ENCODE data around the gene CDH12.
"Not testable (repeated sequence)": the region's sequence is repeated elsewhere in the genome, so short reads cannot be mapped to it uniquely, and the experiment has no call there.

The CDH12 gene

DNA sequence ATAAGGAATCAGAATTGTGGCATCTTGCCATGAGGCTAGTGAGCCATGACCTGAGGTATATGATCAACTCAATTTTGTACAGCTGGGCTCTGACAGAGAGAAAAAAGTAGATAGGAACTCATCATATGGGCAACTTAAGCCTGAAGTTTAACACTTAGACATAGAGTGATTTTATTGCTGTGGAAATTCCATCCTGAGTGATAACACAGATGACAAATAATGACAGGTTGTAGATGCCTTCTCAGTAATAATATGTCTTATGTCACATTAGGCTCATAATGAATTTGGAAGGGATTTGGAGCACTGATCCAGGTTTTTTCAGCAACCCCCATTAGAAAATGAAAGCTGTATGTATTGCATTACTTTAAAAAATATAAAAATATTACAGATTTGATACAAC lies 744.6 kb downstream of the CDH12 start:
- DNase-seq = no peak

DNA sequence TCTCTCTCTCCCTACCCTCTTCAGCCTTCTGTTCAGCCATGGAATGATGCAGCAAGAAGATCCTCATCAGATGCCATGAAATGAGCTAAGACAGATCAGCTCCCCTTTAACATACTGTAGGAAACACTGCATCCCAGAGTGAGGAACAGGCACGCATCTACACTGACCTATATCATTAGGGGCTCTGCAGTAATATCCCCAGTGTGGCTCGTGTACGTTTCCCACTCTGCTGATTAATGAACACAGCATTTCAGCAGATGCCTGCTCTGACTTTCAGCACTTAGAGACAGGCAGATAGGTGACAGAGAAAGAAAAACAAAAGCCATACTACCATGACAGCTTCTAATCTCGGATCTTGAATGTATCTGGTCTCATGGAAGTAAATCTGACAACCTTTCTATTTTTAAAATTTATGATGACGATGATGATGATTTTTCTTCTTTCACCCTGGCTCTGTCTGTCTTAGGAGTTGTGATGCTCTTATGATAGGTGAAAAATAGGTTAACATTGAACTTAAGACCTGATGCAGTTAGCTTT lies 750.3 kb downstream of the CDH12 start:
- no peak for DNase-seq

- DNase-seq = no peak
Measured at GRCh38 chr5:22088517-22088916, 764.6 kb downstream of the CDH12 start.

DNA sequence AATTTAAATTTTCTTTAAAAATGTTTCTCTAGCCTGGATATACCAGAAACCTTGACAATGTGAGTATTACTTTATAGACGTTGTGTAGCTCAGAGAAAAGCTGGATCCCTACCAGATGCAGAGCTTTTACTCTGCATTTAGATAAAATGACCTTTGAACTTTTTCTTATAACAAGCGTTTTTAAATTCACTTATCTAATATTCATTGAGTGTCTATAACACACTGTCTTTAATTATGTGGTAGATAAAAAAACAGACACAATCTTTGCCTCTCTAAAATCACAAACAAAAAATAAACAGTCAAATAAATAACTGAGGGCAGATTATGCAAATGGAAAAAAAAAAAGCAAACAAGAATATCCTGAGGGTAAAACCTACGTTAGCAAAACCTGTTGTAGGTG lies 773.6 kb downstream of the CDH12 start:
- DNase-seq = no peak

- no peak for DNase-seq
Measured at GRCh38 chr5:22079002-22079401, 774.1 kb downstream of the CDH12 start.

DNA sequence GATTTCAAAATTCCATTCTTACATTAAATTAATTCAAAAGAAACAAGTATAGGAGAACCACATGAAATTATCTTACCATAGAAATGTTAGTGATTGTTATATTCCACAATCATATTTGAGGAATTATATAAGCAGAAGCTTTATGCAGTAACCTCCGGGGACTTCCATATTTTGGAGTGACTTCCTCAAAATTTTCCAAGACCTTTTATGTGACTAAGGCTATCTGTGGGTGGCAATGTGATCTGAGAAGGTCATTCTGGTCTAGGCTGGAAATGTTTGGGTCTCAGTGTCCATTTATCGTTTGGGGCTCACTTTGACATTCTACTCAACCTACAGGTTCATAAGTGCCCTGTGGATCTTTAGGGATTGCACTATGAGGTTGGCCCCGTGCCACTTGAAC lies 776.6 kb downstream of the CDH12 start:
- no peak for DNase-seq

DNA sequence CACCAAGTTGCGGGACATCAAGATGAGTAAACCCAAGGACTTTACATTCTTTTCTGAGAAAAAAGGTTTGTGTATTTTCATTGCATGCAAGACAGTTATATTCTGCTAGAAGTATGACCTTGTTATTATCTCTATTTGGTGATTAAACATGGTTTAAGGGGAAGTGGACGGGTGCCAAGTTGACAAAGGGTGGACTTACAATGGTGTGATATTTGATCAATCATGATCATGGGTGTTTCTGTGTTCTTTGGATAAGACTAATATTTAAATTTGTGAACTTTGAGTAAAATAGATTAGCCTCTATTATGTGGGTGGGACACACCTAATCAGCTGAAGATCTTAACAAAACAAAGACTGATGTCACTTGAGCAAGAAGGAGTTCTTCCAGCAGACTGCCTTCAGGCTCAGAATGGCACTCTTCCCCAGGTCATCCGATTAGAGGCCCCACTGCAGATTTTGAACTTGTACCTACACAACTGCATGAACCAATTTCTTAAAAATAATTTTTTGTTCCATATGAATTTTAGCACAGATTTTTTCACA lies 782.9 kb downstream of the CDH12 start:
- no peak for DNase-seq

GRCh38 chr5:22063717-22064116 lies 789.4 kb downstream of the CDH12 start:
- DNase-seq = no peak

DNA sequence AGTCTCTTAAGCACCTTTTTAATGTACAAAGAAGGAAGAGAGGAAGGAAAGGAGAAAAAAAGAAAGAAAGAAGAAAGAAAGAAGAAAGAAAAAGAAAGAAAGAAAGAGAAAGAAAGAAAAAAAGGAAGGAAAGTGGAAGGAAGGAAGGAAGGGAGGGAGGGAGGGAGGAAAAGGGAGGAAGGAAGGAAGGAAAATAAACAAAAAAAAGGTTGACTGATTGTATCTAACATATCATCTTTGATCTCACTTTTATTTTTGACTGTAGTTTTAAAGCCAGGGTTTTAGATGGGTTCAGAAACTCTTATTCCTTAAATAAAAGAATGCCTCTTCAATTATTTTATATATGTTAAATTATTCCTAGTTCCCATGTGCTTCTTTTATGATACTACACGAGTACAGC lies 794.5 kb downstream of the CDH12 start:
- no peak for DNase-seq

DNA sequence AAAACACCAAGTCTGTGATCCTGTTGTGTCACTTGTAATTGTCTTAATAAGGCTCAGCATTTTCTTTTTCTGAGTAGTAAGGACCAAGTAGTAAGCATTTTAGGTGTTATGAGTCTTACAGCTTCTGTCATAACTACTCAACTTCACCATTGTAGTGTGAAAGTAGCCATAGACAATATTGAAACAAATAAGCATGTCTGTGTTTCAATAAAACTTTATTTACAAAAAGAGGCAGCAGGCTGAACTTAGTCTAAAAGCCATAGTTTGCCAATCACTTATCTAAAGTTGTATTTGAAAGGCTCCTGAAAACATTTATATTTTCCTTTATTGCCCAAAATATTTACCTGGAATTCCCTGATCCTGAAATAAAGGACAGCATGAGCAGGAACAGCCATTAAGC lies 796.1 kb downstream of the CDH12 start:
- DNase-seq = no peak

DNA sequence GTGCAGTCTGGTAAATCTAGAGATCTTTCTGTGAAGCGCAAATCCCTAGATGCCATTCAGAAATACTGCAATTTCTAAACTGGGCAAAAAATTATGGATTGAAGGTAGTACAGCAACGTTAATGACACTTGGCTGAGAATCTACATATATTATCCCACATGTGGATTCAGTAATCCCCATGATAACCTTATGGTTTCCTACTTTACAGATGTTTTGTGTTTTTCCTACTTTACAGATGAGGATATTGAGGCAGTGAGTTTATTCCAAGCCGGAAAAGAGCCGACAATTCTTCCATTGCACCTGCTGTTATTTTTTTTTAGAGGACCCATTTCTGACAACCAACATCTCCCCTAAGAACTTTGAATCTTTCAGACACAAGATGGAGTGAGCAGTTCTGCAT lies 796.5 kb downstream of the CDH12 start:
- DNase-seq = no peak

- no peak for DNase-seq
Measured at GRCh38 chr5:22053195-22053594, 799.9 kb downstream of the CDH12 start.

DNA sequence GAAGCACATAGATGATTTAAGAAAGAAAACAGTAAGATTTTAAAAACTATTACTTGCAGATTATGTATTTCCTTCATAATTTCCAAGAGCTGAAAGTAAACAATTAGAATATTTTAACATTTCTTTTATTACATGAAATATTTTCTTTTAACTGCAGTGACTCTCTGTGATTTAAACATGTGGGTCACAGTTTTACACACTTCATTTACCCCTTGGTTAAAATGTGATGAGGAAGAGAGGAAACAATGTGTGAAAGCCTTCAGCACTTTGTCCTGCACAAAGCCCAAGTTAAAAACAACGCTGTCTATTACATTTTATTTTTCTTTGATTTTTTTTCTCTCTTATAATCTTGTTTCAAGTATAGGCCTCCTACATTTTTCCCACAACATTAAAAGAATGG lies 801.3 kb downstream of the CDH12 start:
- no peak for DNase-seq

- no peak for DNase-seq
Measured at GRCh38 chr5:22050931-22051330, 802.2 kb downstream of the CDH12 start.

DNA sequence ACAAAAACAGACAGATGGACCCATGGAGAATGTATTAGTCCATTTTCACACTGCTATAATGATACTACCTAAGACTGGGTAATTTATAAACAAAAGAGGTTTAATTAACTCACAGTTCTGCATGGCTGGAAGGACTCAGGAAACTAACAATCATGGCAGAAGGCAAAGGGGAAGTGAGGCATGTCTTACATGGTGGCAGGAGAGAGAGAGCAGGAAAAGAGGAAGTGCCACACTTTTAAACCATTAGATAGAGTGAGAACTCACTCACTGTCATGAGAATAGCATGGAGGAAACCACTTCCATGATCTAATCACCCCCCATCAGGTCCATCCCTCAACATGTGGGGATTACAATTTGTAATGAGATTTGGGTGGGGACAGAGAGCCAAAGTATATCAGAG lies 808.9 kb downstream of the CDH12 start:
- DNase-seq = no peak

- DNase-seq = no peak
Measured at GRCh38 chr5:22036061-22036460, 817.1 kb downstream of the CDH12 start.

DNA sequence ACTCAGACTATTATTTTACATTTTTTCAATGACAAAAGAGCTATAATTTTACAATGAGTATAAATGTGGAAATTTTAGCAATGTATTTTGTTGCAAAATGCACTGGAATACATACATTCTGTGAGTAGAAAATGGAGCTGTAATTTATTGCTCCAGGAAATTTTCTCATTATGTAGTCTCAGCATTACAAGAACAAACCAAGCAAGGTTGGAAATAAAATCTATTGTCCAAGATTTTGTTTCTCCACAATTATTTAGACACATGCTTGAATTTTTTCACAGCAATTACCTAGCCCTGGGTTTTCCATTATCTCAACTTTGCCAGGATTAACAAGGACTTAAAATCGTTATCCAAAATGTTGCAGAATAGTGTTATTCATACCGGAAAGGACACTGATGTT lies 820.1 kb downstream of the CDH12 start:
- DNase-seq = no peak

GRCh38 chr5:22023784-22024183 lies 829.4 kb downstream of the CDH12 start:
- no peak for DNase-seq

DNA sequence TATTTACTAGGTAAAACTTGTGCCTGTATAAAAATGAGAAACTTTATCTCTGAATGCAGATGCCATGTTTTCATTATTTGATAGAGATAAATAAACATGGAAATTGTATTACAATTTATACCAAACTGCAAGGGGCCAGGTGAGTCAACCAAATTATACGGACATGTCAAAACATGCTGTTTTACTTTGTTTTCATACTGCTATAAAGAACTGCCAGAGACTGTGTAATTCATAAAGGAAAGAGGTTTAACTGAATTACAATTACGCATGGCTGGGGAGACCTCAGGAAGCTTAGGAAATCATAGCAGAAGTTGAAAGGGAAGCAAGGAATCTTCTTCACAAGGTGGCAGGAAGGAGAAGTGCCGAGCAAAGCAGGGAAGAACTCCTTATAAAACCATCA lies 840.3 kb downstream of the CDH12 start:
- not testable (repeated sequence) for DNase-seq

- not testable (repeated sequence) for DNase-seq
Measured at GRCh38 chr5:22010808-22011207, 842.3 kb downstream of the CDH12 start.

DNA sequence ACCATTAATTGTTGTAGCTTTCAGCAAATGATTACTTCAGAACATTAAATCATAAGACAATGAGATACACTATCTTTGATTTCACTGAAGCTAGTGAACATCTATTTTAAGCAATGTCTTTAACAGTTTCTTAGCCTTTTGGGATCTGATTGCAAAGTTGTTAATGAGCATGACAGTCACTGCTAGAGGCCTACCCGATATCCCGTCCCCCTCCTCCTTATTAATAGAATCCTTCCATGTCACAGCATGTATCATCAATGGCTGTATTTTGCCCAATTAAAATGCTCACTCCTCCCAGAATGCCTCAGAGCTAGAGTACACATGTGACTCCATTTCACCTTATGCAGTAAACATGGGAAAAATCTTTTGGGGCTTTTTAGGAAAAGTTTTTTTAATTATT lies 852.0 kb downstream of the CDH12 start:
- DNase-seq = not testable (repeated sequence)

DNA sequence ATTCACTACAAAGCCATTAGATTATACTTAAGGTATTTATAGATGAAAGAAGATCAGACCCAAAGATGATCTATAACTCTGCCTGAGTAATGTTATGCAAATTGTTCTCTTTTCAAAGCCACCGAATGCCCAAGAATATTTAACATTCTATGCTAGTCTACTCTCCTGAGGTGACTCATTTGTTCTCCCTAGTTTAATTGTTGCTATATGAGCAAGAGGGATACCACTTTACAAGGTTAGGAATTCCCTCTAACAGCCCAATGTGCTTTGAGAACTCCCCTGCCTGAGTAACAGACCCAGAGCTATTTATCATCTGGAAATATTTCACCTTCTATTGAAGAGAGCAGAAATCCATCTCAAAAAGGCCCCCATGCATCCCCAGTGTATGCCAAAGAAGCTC lies 867.3 kb downstream of the CDH12 start:
- DNase-seq = not testable (repeated sequence)

DNA sequence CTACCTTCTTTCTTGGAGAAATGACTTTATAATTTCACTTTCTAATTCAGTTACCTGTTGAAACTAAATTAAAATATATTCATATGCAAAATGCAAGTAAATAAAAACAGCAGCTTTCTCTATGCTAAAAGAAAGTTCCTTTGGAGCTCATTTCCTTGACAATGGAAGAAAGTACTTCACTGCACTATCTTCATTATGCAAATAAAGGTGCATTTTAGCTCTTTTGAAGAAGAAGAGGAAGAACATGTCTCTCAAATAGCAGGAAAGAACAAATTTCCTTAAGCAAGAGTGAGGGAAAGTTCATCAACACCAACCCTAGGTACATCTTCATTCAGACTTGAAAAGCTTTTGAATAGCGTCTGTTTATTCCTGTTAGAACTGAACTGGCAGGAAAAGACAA lies 901.6 kb downstream of the CDH12 start:
- not testable (repeated sequence) for DNase-seq

DNA sequence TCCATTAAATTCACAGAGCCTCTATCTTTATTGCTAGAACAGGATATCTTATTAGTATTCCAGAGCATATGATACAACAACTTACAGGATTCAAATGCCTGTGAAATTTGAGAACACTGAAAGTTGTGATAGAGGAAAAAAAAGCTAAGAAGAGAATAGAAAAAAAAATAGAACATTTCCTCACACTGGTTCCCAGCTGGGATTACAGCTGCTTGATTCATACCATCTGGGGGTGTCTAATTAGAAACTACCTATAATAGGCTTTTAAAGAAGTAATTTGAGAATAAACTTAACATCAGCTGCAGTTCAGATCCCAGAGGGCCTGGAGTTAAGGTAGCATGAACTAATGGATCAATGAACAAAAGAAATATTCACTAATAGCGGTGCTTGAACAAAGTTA lies 922.0 kb downstream of the CDH12 start:
- DNase-seq = no peak

DNA sequence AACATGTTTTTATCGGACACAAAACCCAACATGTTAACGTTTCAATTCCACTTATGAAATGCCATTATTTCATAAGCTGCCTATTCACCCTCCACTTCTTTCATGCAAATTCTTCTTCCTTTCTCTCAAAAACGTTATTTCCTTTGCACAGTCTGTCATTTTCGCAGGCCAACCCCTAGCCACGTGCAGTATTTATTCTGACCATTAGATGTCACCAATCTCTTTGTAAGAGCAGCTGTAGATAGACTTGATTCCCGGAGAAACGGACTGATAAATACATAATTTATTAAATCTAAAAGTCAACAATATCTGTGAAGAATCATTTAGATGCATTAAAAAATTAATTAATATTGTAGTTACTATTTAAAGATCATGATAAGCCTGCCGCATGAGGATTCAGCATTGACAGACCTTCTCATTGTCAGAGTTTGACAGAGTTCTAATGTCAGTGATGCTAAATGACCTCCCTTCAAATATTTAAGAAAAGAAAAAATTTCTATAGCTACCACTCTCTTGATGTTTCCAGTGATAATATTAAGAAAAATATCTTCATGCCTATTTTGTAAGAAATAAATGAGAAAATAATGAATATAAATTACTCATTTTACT lies 933.6 kb downstream of the CDH12 start:
- no peak for DNase-seq

Measured in stimulated activated CD4-positive, alpha-beta T cell treated with anti-CD3 and anti-CD28 coated beads, Interleukin-4, amount 100 ng/mL, for 1 hour (primary cell).